HG03097 (cell line): Measurements from ENCODE around the gene BAG5.

ENCODE experiments used
- ATAC-seq: cut with Tn5 transposase; IDR thresholded peaks from one replicate; pipeline ENCODE4 v1.9.1; 2021; ENCODE audit not compliant: unreplicated experiment, low FRiP score

The BAG5 gene

DNA sequence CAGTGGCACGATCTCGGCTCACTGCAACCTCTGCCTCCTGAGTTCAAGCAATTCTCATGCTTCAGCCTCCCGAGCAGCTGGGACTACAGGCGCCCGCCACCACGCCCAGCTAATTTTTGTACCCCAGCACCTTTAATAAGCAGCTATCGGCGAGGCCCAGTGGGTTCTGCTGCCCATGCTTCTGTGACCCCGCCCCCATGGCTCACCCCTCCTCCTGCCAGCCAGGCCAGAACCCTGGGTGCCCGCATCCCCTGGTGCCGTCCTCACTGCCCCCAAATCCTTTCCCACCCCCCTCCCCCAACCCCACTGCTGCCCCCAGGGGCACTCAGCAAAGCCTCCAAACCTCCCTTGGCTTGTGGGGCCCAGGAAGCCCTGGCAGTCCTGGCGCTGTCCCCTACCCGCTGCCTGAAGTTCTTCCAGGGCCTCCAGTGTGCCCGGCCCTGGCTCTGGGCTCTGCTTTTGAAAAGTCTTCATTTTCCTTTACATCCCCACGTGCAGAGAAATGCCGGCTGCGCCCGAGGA, 14.5 kb downstream of the BAG5 start:
- ATAC-seq: no peak

GRCh38 chr14:103547455-103547940, 15.0 kb downstream of the BAG5 start:
- no peak for ATAC-seq

- ATAC-seq: no peak
Observed at GRCh38 chr14:103546652-103547454, 15.6 kb downstream of the BAG5 start.

DNA sequence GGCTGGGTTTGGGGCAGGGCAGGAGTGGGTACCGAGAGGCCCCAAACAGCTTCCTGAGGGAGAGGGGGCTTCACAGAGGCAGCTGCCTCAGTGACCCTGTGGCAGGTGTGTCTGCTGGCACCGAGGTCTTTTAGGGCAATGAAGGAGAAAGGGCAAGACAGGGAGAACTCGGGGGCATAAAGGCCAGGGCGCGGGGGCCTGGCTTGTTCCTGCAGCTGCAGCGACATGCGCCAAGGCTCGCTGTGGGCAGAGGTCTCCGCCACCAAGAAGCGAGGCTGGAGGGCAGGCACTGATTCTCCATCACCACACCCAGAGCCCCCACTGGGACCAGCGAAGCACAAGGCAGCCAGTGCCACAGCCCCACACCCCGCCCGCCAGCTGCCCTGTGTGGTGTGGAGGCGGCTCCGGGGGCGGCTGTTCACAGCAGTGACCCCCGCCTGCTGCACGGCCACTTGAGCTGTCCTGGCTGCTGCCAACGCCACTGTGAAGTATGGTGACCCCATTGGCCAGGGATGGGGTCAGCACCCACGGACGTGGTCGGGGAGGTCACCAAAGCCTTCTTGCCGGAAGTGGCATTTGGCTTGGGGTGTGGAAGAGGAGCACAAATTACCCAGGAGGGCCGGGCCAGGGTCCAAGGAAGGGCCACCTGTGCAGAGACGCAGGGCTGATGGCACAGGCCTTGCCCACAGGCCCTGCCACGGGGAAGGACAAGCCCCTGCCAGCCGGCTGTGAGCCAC, 16.4 kb downstream of the BAG5 start:
- ATAC-seq: no peak

- ATAC-seq: no peak
Observed at GRCh38 chr14:103545219-103545914, 17.1 kb downstream of the BAG5 start.

DNA sequence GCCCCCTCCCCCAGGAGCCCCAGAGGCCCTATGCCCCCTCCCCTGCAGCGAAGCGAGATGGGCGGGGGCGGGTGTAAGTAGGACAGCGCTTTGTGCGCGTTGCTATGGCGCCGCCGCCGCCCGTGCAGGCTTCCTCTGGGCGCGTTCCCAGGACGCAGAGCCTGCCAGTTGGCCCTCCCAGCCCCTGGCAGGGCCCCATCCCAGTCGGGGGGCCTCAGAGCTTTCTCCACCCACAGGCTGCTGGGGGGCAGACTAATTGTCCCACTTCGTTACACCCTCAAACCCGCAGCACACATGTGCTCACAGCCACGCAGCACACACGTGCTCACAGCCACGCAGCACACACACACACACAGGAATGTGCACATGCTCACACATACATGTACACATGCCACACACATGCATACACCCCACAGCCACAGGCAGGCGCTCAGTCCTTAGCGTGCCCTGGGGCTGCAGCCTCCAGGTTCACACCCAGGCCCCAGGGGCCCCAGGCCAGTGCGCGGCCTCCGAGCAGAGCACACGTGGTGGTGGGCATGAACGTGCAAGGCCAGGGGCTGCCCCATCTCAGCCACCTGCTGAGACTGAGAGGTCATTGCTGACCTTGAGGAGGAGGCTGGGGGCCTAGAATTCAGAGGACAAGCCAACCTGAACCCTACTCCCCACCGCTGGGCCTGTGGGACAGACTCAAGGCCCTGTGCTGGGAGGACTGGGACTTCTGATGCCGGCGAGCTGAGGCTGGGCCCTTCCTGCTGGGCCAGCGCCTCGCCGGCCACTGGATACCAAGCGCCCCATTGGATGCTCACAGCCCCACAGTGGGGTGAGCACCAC, 17.9 kb downstream of the BAG5 start:
- no peak for ATAC-seq

- ATAC-seq: no peak
Observed at GRCh38 chr14:103543721-103544387, 18.6 kb downstream of the BAG5 start.

DNA sequence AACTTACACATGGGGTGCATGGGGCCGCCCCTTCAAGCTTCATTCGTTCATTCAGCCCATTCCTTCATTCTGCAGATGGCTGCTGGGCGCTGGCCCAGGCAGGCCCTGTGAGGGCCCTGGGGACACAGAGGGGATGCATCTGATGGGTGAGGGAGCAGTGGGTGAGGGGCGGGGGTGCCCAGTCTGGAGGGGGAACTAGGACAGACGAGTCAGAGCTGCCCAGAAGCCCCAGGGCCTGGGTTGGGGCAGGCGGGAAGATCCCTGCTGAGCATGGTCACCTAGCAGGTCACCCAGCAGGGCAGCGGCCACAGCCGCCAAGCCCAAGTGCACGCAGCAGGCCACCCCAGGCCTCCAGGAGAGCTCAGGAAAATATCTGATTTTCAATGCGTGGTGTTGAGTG, 19.3 kb downstream of the BAG5 start:
- no peak for ATAC-seq

DNA sequence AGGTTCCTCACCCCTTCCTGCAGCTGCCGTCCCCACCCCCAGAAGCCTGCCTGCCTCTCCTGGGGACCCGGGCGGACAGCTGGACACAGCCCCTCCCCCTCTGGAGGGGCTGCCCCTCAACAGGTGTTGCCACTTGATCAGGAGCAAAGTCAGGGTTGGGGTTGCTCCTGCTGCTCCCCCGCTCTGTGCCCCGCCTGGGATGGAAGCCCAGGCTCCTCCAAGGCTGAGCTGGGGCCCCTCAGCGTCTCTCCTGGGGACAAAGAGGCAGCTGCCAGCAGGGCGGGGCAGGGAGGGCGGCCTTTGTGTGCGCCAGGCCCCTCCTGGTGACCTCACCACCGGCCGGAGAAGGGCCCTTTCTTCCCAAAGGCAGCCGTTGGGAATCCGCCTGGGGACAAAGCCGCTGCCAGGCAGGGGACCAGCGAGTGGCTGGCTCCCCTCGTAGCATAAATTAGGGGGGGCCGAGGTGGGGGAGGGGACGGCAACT, 19.8 kb downstream of the BAG5 start:
- no peak for ATAC-seq

DNA sequence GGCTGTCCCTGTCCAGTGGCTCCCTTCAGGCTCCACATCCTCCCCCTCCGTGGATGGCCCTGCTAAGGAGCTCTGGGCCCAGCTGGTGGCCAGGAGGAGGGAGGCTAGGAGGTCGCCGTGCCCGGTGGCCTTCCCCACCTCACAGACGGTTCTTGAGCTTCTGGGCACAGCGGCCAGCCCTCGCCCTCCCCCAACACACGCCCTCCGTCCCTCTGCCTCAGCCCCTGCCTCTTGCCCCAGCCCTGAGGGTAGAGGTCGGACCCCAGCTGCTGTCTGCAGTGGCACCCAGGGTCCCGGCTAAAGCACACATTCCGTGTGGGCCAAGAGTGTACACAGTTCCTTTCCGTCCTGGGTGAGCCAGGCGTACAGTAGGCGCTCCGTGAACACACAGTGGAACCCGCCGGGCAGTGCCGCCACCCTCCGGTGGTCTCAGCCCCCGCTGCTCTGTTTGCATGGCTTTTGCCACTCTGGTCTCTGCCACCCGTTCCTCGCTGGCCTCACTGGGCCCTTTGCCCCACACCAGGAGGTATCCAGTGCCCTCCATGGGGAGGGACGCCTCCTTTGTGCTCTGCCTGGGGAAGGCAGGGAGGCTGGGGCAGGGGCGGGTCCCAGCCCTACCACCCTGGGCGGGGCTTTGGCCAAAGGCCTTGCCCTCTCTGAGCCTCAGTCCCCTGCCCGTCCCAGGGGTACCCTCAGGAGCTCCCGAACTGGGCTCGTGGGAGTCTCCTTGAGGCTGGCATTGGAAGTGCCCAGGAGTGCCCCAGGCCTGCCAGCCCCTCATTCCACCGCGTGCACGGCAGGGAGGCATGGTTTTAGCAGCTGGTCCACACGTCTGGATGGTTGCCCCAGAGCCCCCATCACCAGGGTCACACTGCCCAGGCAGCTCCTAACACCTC, 20.5 kb downstream of the BAG5 start:
- ATAC-seq: no peak

- ATAC-seq: no peak
Observed at GRCh38 chr14:103540821-103541708, 21.4 kb downstream of the BAG5 start.

- no peak for ATAC-seq
Observed at GRCh38 chr14:103539056-103539825, 23.2 kb downstream of the BAG5 start.

DNA sequence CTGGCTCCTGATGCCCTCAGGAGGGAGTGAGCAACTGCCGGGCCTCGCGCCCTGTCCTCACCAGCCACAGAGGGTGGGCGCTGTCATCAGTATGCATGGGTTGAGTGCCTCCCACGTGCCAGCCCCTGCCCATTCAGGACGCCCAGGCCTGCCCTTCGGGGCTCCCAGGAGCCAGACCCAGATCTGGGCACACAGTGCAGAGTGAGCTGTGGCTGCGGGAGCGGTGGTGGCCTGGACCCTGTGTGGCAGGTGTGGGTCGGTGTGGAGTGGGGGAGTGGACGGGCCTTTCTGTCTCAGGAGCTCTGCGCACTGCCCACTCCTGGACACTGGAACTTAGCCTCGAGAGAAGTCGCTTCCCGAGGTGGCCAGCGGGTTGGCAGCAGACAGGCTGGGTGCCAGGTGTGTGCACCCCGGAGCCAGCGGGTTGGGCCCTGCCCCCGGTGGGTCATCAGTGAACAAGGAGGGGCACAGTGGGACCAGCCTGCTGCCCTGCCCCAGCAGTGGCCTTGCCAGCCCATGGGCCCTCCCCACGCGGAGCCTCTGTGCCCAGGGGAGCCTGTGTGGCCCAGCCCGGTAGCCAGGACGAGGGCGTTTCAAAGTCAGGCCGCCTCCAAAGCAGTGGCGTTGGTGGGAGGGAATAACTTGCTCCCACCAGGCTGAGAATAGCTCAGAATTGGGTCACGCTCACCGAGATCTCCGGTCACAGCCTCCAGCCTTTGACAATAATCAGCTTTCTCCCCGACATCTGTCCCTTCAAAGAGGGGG, 24.0 kb downstream of the BAG5 start:
- ATAC-seq: no peak

DNA sequence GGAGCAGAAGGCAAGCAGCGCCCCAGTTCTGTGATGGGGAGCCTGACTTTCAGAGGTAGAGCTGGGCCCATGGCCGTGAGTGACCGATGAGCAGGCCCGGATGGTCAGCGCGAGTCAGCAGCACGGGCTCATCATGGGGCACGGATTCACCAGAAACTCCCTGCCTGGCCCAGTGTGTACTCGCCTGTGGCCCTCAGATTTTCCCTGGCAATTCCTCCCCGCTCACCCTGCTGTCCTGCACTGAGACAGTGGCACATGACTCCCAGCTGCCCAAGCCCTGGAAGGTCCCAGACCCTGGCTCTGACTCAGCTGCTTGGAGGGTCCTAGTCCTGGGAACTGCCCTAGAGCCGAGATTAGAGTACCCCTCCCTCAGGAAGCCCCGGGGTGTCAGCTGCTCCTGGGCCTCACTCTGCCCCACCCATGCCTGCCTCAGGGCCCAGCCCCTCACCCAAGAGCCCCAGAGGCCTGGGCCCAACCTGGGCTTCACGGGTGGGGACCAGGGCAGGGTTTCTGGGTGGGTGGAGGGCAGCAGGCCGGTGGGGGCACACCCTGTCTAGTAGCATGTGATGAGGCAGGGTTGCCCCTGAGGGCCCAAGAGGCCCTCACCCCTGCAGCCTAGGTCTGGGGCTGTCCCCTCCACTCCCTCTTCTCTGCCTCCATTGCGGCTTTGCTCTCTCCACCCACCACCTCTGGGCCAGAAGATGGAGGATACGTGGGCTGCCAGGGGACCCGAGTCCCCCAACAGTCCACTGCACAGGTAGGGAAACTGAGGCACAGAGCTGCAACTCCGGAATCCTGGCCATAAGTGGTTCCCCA, 25.1 kb downstream of the BAG5 start:
- no peak for ATAC-seq

DNA sequence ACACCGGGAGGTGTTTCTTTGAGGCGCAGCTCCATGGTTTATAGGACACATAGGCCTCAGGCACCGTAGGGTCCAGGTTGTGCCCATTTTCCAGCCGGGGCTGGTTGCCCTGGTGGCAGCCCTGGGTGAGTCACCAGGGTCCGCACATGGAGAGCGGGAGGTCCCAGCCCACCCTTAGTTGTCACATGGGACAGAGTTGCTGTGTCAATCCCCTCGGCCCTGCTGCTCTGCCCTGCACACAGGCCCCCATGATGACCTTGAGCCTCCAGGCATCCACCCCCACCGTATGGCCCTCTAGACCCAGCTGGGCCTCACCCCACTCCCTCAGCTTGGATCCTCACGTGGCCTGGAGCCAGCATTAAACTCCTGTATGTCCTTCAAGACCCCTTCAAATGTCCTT, 25.8 kb downstream of the BAG5 start:
- no peak for ATAC-seq
